ENCODE measurements around the gene SF3B2. TPM values are rescaled to one million over a fixed set of nuclear protein-coding genes. Genes with fewer than 3 reads are reported as not detected.

Gene SF3B2
- total RNA-seq, 2 donors from 2014 or later, result 62.5 to 111 TPM

DNA sequence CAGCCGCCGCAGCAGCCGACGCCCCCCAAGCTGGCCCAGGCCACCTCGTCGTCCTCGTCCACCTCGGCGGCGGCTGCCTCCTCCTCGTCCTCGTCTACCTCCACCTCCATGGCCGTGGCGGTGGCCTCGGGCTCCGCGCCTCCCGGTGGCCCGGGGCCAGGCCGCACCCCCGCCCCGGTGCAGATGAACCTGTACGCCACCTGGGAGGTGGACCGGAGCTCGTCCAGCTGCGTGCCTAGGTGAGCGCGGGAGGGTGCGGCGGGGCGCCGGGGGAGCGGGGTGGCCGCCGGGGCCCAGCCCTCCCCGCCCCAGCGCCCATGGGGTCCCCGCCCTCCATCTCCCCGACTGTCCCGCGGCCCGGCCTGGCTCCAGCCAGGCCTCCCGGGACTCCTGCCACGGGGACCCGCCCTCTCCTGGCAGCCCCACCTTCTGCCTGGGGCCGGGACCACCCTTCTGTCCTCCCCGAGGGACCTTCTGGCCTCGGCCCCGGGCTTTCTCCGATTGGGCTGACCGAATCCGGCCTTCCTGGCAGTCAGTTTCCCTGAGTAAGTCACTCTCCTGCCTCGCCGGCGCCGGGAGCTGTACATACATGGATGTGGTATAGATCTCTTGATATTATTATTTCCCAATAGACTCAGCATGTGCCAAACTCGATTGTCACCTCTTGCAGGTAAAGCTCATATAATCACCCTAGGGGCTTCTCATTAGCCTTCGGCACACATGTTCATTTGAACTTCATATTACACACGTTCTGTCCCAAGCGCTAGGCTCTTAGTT is 18.6 kb downstream of the SF3B2 start:
- Histone ChIP-seq H3K9me3 (no peaks in the 10 kb centered on the region), H3K4me1 (peaks cover 0 to 41% of the 10 kb centered on the region in 2 donors), H3K36me3 (peaks cover 28% of the 10 kb centered on the region), H3K27ac (peak overlapping the region; percentile 92 to 95), H3K4me3 (peak overlapping the region; percentile 67 to 93), H3K27me3 (no peaks in the 10 kb centered on the region)
- TF ChIP-seq CTCF (IDR thresholded peaks at IDR 0.05), result peak in 1 of 2 donors; percentile 6
- peak; percentile 85 for DNase-seq (ENCODE audit: low spot score)

DNA sequence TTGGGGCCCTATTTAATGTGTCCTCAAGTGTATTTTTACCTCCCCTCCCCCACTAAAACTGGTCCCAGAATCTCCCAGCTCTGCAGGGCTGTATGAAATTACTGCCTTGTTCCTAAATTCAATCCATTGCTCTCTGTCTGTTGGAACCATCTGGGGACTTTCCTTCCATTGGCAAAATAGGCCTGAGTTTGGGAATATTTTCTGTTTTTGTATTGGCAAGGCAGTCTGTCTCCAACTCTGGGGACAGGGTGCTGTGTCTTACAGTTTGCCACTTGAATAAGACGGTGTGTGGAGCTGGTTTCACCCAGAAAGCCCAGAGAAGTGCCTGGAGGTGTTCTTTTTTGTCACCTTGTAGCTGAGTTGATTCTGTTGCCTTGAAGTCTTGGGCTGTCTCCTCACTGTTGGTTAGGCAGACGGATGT is 19.2 kb downstream of the SF3B2 start:
- DNase-seq (ENCODE audit: low spot score), result peak; percentile 50
- Histone ChIP-seq H3K27me3 (no peaks in the 10 kb centered on the region), H3K4me3 (peak overlapping the region; percentile 67 to 93), H3K4me1 (peaks cover 0 to 41% of the 10 kb centered on the region in 2 donors), H3K9me3 (no peaks in the 10 kb centered on the region), H3K36me3 (peaks cover 22% of the 10 kb centered on the region), H3K27ac (peak overlapping the region; percentile 92 to 95)
- no peak for TF ChIP-seq CTCF (IDR thresholded peaks at IDR 0.05)

- Histone ChIP-seq H3K4me1 (peaks cover 0 to 46% of the 10 kb centered on the region in 2 donors), H3K27me3 (no peaks in the 10 kb centered on the region), H3K27ac (peak overlapping the region; percentile 92 to 95), H3K36me3 (peaks cover 15% of the 10 kb centered on the region), H3K4me3 (peak overlapping the region in 1 of 2 donors; percentile 67), H3K9me3 (no peaks in the 10 kb centered on the region)
- no peak for DNase-seq (ENCODE audit: low spot score)
- no peak for TF ChIP-seq CTCF (IDR thresholded peaks at IDR 0.05)
Observed at GRCh38 chr11:66072081-66072480, 19.9 kb downstream of the SF3B2 start.

DNA sequence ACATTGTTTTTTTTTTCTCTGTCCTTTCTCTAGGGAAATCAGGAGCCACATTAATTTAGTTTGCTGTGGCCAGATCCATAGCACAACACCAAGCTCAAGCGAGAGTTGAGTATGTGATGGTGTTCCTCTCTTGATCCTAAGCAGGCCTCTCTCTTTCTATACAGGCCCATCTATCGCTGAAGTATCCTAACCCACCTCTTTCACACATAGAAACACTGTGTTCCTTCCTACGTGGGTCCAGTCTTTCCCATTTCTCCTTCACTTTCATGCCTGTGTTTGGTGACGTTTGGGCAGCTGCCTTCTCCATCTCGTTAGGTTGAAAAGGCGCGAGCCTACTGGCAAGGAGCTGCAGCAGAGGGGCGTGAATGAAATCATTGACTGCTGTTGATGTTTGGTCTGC is 20.4 kb downstream of the SF3B2 start:
- TF ChIP-seq CTCF (IDR thresholded peaks at IDR 0.05), result no peak
- Histone ChIP-seq H3K9me3 (no peaks in the 10 kb centered on the region), H3K4me3 (no peak overlapping the region), H3K27ac (peak overlapping the region in 1 of 2 donors; percentile 92), H3K4me1 (peaks cover 0 to 46% of the 10 kb centered on the region in 2 donors), H3K27me3 (no peaks in the 10 kb centered on the region), H3K36me3 (peaks cover 13% of the 10 kb centered on the region)
- peak; percentile 43 for DNase-seq (ENCODE audit: low spot score)

DNA sequence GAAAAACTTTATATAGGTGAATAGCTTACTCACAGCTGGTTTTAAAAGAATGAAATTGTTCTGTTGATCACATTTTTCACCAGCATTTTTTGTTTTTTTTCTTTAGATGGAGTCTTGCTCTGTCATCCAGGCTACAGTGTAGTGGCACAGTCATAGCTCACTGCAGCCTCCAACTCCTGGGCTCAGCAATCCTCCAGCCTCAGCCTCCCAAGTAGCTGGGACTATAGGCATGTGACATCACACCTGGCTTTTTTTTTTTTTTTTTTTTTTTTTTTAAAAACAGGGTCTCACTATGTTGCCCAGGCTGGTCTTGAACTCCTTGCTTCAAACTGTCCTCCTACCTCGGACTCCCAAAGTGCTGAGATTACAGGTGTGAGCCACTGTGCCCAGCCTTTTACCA is 21.5 kb downstream of the SF3B2 start:
- Histone ChIP-seq H3K4me1 (peaks cover 0 to 35% of the 10 kb centered on the region in 2 donors), H3K27ac (no peak overlapping the region), H3K27me3 (no peaks in the 10 kb centered on the region), H3K9me3 (no peaks in the 10 kb centered on the region), H3K36me3 (peaks cover 2% of the 10 kb centered on the region), H3K4me3 (no peak overlapping the region)
- DNase-seq (ENCODE audit: low spot score), result peak; percentile 18
- TF ChIP-seq CTCF (IDR thresholded peaks at IDR 0.05), result no peak

All from right atrium auricular region (tissue), 2 donors.